Measurements from ENCODE around the gene ECHS1. TPM values are rescaled to one million over a fixed set of nuclear protein-coding genes. Genes with fewer than 3 reads are reported as not detected.
A peak's percentile ranks its signal among the peaks of the same experiment; 100 is the strongest.

The ECHS1 gene
- polyA plus RNA-seq, 1 of the 3 experiments (the other 2 are of a cell fraction): 97.8 TPM

DNA sequence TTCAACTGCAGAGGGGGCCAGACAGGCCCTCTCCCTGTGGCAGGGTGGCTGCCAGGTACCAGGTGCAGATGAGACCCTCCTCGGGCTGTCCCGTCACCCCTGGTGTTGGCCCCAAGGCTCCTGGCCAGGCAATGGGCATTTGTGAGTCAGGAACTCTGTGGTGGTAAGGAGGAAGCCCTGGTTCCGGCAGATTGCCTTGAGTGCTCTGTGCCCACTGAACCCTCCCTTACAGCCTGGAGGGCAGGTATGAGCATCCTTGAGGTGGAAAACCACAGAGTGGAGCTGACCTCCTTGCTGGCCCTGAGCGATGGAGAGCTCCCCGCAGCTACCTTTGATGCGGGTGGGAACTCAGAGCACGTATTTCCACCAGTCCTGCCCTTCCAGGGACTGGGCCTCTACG is 7.9 kb upstream of the ECHS1 start:
- ChIA-PET POLR2A (no interaction called here), CTCF (interaction anchor here (1.2 kb wide), 1 partner anchor 52 kb away, joined by 6 read pairs; no protein-coding TSS in a partner anchor)
- no peak for TF ChIP-seq TCF12 (IDR thresholded peaks at IDR 0.05)
- no peak for TF ChIP-seq FOXJ3 (CRISPR knock-in tag; IDR thresholded peaks at IDR 0.05)
- TF ChIP-seq, protein P1, sequence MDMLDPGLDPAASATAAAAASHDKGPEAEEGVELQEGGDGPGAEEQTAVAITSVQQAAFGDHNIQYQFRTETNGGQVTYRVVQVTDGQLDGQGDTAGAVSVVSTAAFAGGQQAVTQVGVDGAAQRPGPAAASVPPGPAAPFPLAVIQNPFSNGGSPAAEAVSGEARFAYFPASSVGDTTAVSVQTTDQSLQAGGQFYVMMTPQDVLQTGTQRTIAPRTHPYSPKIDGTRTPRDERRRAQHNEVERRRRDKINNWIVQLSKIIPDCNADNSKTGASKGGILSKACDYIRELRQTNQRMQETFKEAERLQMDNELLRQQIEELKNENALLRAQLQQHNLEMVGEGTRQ (IDR thresholded peaks at IDR 0.05; ENCODE audit: borderline replicate concordance, low read depth, low read length): no peak
- TF ChIP-seq, protein P2, sequence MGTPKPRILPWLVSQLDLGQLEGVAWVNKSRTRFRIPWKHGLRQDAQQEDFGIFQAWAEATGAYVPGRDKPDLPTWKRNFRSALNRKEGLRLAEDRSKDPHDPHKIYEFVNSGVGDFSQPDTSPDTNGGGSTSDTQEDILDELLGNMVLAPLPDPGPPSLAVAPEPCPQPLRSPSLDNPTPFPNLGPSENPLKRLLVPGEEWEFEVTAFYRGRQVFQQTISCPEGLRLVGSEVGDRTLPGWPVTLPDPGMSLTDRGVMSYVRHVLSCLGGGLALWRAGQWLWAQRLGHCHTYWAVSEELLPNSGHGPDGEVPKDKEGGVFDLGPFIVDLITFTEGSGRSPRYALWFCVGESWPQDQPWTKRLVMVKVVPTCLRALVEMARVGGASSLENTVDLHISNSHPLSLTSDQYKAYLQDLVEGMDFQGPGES (IDR thresholded peaks at IDR 0.05; ENCODE audit: low read depth, low read length): no peak
- no peak for TF ChIP-seq CHD2 (IDR thresholded peaks at IDR 0.05; ENCODE audit: low read length, partially characterized antibody)
- TF ChIP-seq RXRA (IDR thresholded peaks at IDR 0.05; ENCODE audit: borderline replicate concordance, low read depth): no peak
- no peak for TF ChIP-seq SMC3 (IDR thresholded peaks at IDR 0.05; ENCODE audit: low read depth, low read length)
- TF ChIP-seq RFX5 (IDR thresholded peaks at IDR 0.05; ENCODE audit: low read length): no peak
- no peak for TF ChIP-seq YY1 (IDR thresholded peaks at IDR 0.05; ENCODE audit: low read depth)
- no peak for TF ChIP-seq MEF2A (IDR thresholded peaks at IDR 0.05; ENCODE audit: borderline replicate concordance, low read depth)
- TF ChIP-seq, protein P3, sequence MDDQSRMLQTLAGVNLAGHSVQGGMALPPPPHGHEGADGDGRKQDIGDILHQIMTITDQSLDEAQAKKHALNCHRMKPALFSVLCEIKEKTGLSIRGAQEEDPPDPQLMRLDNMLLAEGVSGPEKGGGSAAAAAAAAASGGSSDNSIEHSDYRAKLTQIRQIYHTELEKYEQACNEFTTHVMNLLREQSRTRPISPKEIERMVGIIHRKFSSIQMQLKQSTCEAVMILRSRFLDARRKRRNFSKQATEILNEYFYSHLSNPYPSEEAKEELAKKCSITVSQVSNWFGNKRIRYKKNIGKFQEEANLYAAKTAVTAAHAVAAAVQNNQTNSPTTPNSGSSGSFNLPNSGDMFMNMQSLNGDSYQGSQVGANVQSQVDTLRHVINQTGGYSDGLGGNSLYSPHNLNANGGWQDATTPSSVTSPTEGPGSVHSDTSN (IDR thresholded peaks at IDR 0.05): no peak
- TF ChIP-seq FOXM1 (IDR thresholded peaks at IDR 0.05; ENCODE audit: low read depth): no peak
- TF ChIP-seq ELF1 (IDR thresholded peaks at IDR 0.05): no peak
- TF ChIP-seq NFIC (IDR thresholded peaks at IDR 0.05; ENCODE audit: borderline replicate concordance): no peak
- Histone ChIP-seq H3K36me3 (replicated peaks in 1 of 2; ENCODE audit: control insufficient read depth in 1 of 2, insufficient read depth in 2 of 2, low read length in 1 of 2) (no peaks in the 10 kb centered on the region), H3K4me2 (no peak overlapping the region), H3K79me2 (ENCODE audit: insufficient read depth) (no peaks in the 10 kb centered on the region), H3K27me3 (ENCODE audit: insufficient read depth) (no peaks in the 10 kb centered on the region), H4K20me1 (ENCODE audit: insufficient read depth) (no peaks in the 10 kb centered on the region), H3K4me1 (ENCODE audit: control insufficient read depth in 1 of 2, insufficient read depth in 2 of 2, low read depth in 1 of 2, low read length in 1 of 2) (peaks cover 0 to 15% of the 10 kb centered on the region in 2 experiments; a peak in 1 of 4 replicates), H3K9ac (no peak overlapping the region), H2AFZ (ENCODE audit: low read depth) (no peak overlapping the region), H3K9me3 (no peaks in the 10 kb centered on the region), H3K9me2 (no peaks in the 10 kb centered on the region), H3K4me3 (ENCODE audit: low read depth in 2 of 2, low read length in 1 of 2) (no peak overlapping the region), H3K27ac (ENCODE audit: low read depth in 2 of 2, low read length in 1 of 2) (no peak overlapping the region), H3F3A (replicated peaks; ENCODE audit: insufficient read depth) (no peaks in the 10 kb centered on the region)
- WGBS (ENCODE audit: low lambda C conversion rate): 97% methylated on average over 5 of the region's 8 CpGs
- DNase-seq: no peak

DNA sequence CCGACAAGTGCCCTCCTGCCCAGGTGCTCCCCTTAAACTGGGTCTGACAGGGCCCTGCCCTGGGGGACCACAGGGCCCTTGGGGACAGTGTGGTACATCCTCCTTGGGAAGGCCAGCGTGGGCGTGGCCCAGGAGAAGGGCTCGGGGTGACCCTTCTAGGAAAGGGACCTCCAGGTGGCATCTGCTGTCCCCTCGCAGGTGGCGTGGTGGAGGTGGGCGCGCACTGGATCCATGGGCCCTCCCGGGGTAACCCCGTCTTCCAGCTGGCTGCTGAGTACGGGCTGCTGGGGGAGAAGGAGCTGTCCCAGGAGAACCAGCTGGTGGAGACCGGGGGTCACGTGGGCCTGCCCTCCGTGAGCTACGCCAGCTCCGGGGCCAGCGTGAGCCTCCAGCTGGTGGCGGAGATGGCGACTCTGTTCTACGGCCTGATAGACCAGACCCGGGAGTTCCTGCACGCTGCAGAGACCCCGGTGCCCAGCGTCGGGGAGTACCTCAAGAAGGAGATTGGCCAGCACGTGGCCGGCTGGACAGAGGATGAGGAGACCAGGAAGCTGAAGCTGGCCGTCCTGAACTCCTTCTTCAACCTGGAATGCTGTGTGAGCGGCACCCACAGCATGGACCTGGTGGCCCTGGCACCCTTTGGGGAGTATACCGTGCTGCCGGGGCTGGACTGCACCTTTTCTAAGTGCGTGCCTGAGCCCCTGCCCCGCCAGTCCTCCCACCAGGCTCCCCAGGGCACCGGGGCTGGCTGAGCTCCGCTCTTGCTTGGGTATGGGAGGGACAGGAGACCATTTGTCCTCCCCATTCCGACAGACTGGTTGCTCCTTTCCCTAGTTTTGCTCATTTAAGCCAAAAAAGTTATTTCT is 6.9 kb upstream of the ECHS1 start:
- H3K27ac ChIP-seq (ENCODE audit: low read depth in 2 of 2, low read length in 1 of 2): no peak overlapping the region
- peak overlapping the region; percentile 84 for H3K4me2 ChIP-seq
- H3F3A ChIP-seq (replicated peaks; ENCODE audit: insufficient read depth): no peaks in the 10 kb centered on the region
- no peaks in the 10 kb centered on the region for H3K27me3 ChIP-seq (ENCODE audit: insufficient read depth)
- peak overlapping the region; percentile 59 to 69 for H3K4me3 ChIP-seq (ENCODE audit: low read depth in 2 of 2, low read length in 1 of 2)
- POLR2A ChIA-PET: no interaction called here
- no peaks in the 10 kb centered on the region for H3K36me3 ChIP-seq (replicated peaks in 1 of 2; ENCODE audit: control insufficient read depth in 1 of 2, insufficient read depth in 2 of 2, low read length in 1 of 2)
- no peaks in the 10 kb centered on the region for H4K20me1 ChIP-seq (ENCODE audit: insufficient read depth)
- no peak for DNase-seq
- CTCF ChIA-PET: interaction anchor here (1.1 kb wide), 1 partner anchor 51 kb away, joined by 4 read pairs; no protein-coding TSS in a partner anchor
- H3K4me1 ChIP-seq (ENCODE audit: control insufficient read depth in 1 of 2, insufficient read depth in 2 of 2, low read depth in 1 of 2, low read length in 1 of 2): peaks cover 0 to 15% of the 10 kb centered on the region in 2 experiments; a peak in 1 of 4 replicates
- no peaks in the 10 kb centered on the region for H3K79me2 ChIP-seq (ENCODE audit: insufficient read depth)
- H2AFZ ChIP-seq (ENCODE audit: low read depth): no peak overlapping the region
- H3K9me2 ChIP-seq: no peaks in the 10 kb centered on the region
- 96% methylated on average over 16 of the region's 36 CpGs for WGBS (ENCODE audit: low lambda C conversion rate)
- H3K9ac ChIP-seq: peak overlapping the region; percentile 53; the same call in 1 of the 2 replicates
- H3K9me3 ChIP-seq: no peaks in the 10 kb centered on the region
- TF ChIP-seq FOXM1 (IDR thresholded peaks at IDR 0.05; ENCODE audit: low read depth) (no peak), GATA2 (CRISPR knock-in tag; IDR thresholded peaks at IDR 0.05) (no peak), EZH2phosphoT487 (IDR thresholded peaks at IDR 0.05; ENCODE audit: borderline replicate concordance, low read depth) (no peak), FOXJ3 (CRISPR knock-in tag; IDR thresholded peaks at IDR 0.05) (no peak)
- TF ChIP-seq, protein P3 (IDR thresholded peaks at IDR 0.05): no peak
- TF ChIP-seq, protein P4, sequence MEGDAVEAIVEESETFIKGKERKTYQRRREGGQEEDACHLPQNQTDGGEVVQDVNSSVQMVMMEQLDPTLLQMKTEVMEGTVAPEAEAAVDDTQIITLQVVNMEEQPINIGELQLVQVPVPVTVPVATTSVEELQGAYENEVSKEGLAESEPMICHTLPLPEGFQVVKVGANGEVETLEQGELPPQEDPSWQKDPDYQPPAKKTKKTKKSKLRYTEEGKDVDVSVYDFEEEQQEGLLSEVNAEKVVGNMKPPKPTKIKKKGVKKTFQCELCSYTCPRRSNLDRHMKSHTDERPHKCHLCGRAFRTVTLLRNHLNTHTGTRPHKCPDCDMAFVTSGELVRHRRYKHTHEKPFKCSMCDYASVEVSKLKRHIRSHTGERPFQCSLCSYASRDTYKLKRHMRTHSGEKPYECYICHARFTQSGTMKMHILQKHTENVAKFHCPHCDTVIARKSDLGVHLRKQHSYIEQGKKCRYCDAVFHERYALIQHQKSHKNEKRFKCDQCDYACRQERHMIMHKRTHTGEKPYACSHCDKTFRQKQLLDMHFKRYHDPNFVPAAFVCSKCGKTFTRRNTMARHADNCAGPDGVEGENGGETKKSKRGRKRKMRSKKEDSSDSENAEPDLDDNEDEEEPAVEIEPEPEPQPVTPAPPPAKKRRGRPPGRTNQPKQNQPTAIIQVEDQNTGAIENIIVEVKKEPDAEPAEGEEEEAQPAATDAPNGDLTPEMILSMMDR (IDR thresholded peaks at IDR 0.05): no peak
- TF ChIP-seq, protein P5, sequence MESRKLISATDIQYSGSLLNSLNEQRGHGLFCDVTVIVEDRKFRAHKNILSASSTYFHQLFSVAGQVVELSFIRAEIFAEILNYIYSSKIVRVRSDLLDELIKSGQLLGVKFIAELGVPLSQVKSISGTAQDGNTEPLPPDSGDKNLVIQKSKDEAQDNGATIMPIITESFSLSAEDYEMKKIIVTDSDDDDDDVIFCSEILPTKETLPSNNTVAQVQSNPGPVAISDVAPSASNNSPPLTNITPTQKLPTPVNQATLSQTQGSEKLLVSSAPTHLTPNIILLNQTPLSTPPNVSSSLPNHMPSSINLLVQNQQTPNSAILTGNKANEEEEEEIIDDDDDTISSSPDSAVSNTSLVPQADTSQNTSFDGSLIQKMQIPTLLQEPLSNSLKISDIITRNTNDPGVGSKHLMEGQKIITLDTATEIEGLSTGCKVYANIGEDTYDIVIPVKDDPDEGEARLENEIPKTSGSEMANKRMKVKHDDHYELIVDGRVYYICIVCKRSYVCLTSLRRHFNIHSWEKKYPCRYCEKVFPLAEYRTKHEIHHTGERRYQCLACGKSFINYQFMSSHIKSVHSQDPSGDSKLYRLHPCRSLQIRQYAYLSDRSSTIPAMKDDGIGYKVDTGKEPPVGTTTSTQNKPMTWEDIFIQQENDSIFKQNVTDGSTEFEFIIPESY (IDR thresholded peaks at IDR 0.05; ENCODE audit: borderline replicate concordance, low read depth): no peak
